Mucosa of rectum (tissue), 2 donors: ENCODE data around the gene KLHDC3.

Source experiments
- H3K27ac ChIP-seq, 2 donors: one replicate each; pipeline ENCODE4 v1.7.0; 2013; ENCODE audit warnings: inconsistent platforms in 2 of 2, low read depth in 2 of 2, low read length in 2 of 2
- H3K27me3 ChIP-seq, 2 donors: one replicate each; pipeline ENCODE4 v1.7.0; 2013; ENCODE audit warnings: low read length in 2 of 2; ENCODE audit not compliant: control insufficient read depth in 2 of 2, insufficient read depth in 2 of 2
- H3K36me3 ChIP-seq, 2 donors: one replicate each; pipeline ENCODE4 v1.7.0; 2013; ENCODE audit warnings: low read length in 2 of 2; ENCODE audit not compliant: control insufficient read depth in 2 of 2, insufficient read depth in 2 of 2
- H3K4me1 ChIP-seq, 2 donors: one replicate each; pipeline ENCODE4 v1.7.0; 2013; ENCODE audit warnings: low read length in 2 of 2, mild to moderate bottlenecking in 1 of 2; ENCODE audit not compliant: control insufficient read depth in 2 of 2, insufficient read depth in 2 of 2
- H3K4me3 ChIP-seq, 2 donors: one replicate each; pipeline ENCODE4 v1.7.0; 2013; ENCODE audit warnings: low read length in 2 of 2
- H3K9ac ChIP-seq, 2 donors: one replicate each; pipeline ENCODE4 v1.7.0; 2013; ENCODE audit warnings: low read length in 2 of 2, low read depth in 1 of 2, mild to moderate bottlenecking in 1 of 2
- H3K9me3 ChIP-seq, 2 donors: one replicate each; pipeline ENCODE4 v1.7.0; 2013; ENCODE audit warnings: low read length in 2 of 2; ENCODE audit not compliant: control insufficient read depth in 2 of 2
- donor health status: healthy.
- donor health status: Normal muscosa, but diverticular disease.

Gene KLHDC3

GRCh38 chr6:43061861-43062260 lies 47.8 kb downstream of the KLHDC3 start:
- H3K36me3 ChIP-seq: peaks cover 33 to 35% of the 10 kb centered on the region in 2 donors
- peak overlapping the region; percentile 84 to 99 for H3K27ac ChIP-seq
- H3K27me3 ChIP-seq: no peaks in the 10 kb centered on the region
- H3K9me3 ChIP-seq: no peaks in the 10 kb centered on the region
- no peak overlapping the region for H3K9ac ChIP-seq
- peak overlapping the region; percentile 94 to 99 for H3K4me3 ChIP-seq
- peaks cover 18 to 32% of the 10 kb centered on the region in 2 donors for H3K4me1 ChIP-seq

- Histone ChIP-seq H3K4me3 (no peak overlapping the region), H3K9ac (no peak overlapping the region), H3K36me3 (peaks cover 33 to 34% of the 10 kb centered on the region in 2 donors), H3K4me1 (peaks cover 18 to 32% of the 10 kb centered on the region in 2 donors), H3K9me3 (no peaks in the 10 kb centered on the region), H3K27me3 (no peaks in the 10 kb centered on the region), H3K27ac (no peak overlapping the region)
These were observed 48.8 kb downstream of the KLHDC3 start for GRCh38 chr6:43062818-43063217.

GRCh38 chr6:43070028-43070632 lies 56.1 kb downstream of the KLHDC3 start:
- Histone ChIP-seq H3K27me3 (no peaks in the 10 kb centered on the region), H3K9me3 (no peaks in the 10 kb centered on the region), H3K4me3 (no peak overlapping the region), H3K27ac (no peak overlapping the region), H3K36me3 (peaks cover 52 to 55% of the 10 kb centered on the region in 2 donors), H3K4me1 (no peaks in the 10 kb centered on the region), H3K9ac (no peak overlapping the region)
